ENCODE results near the gene ATF6B. TPM values are rescaled to one million over a fixed set of nuclear protein-coding genes. Genes with fewer than 3 reads are reported as not detected.

The ATF6B gene
- total RNA-seq, 2 experiments from 2014 or later, result 54.1 to 55.2 TPM

DNA sequence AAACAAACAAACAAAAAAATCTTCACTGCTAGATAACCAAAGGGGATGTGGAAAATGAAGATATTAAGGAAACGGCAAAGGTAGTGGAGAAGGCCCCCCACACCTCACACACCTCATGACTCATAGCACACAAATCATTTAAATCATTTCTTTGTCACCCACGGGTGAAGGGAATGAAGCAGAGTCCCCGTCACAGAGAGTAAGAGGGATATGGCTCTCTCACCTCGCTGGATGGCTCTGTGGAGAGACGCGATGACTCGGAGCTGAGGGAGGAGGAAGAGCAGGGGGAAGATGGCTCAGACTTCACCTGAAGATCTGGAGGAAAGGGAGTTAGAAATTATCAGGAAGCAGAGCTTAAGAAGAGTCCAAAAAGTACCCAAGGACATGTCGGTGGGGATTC, 1.2 kb downstream of the ATF6B start:
- peak overlapping the region; percentile 97 for H3K27ac Mint-ChIP-seq
- H3K27me3 Mint-ChIP-seq, result no peaks in the 10 kb centered on the region
- peaks cover 37% of the 10 kb centered on the region for H3K4me1 Mint-ChIP-seq (ENCODE audit: low read depth)
- H3K9me3 Mint-ChIP-seq, result no peaks in the 10 kb centered on the region
- POLR2A ChIA-PET, result interaction anchor here (1.0 to 4.2 kb wide), 2 partner anchors 9 to 155 kb away, joined by 3 to 23 read pairs; partner anchors contain the start of gene DXO
- no peak for TF ChIP-seq CTCF (IDR thresholded peaks at IDR 0.05)
- ATAC-seq (no peak), DNase-seq (no peak)
- CTCF ChIA-PET, result interaction anchor here (0.8 to 4.4 kb wide), 3 partner anchors 9 to 66 kb away, joined by 3 to 41 read pairs (median 5); partner anchors contain the start of gene GPSM3
- peak overlapping the region; percentile 98 for H3K4me3 Mint-ChIP-seq
- intact Hi-C loops (cut with micrococcal nuclease), result no loop called here
- peaks cover 20% of the 10 kb centered on the region for H3K36me3 Mint-ChIP-seq (ENCODE audit: low read depth)

DNA sequence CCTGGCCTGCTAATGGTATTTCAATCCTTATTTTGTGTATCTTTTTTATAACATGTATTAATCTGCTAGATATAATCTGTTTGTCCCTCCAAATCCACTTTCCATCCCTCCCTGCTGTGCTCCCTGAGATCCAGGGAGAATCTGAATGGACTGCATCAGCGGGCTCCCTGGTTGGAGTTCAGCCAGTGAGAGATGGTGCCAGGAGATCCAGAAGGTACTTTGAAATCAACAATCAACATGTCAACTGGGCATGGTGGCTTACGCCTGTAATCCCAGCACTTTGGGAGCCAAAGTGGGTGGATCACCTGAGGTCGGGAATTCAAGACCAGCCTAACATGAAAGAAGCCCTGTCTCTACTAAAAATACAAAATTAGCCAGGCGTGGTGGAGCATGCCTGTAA, 4.4 kb downstream of the ATF6B start:
- H3K36me3 Mint-ChIP-seq (ENCODE audit: low read depth), result peaks cover 32% of the 10 kb centered on the region
- DNase-seq (no peak), ATAC-seq (no peak)
- intact Hi-C loops (cut with micrococcal nuclease), result no loop called here
- no peaks in the 10 kb centered on the region for H3K9me3 Mint-ChIP-seq
- TF ChIP-seq CTCF (IDR thresholded peaks at IDR 0.05), result no peak
- ChIA-PET POLR2A (no interaction called here), CTCF (no interaction called here)
- no peaks in the 10 kb centered on the region for H3K27me3 Mint-ChIP-seq
- H3K4me3 Mint-ChIP-seq, result no peak overlapping the region
- H3K27ac Mint-ChIP-seq, result no peak overlapping the region
- peaks cover 29% of the 10 kb centered on the region for H3K4me1 Mint-ChIP-seq (ENCODE audit: low read depth)

DNA sequence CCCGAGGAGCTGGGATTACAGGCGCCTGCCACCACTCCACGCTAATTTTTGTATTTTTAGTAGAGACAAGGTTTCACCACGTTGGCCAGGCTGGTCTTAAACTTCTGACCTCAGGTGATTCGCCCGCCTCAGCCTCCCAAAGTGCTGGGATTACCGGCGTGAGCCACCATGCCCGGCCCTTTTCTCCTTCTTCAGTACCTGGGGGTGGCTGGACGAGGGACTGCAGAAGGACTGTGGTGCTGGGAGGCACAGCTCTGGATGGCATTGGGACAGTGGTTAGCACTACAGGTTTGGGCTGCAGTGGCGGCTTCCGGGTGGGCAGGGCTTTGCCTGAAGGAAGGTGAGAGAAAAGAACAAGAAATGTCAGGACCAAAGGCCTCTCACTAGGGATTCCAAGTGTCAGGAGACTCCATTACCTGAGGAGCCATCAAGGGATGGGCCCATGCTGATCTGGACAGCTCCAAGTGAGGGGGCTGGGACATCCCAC, 7.4 kb downstream of the ATF6B start:
- CTCF ChIA-PET, result interaction anchor here (4.6 kb wide), 1 partner anchor 29 kb away, joined by 38 read pairs; no protein-coding TSS in a partner anchor
- no peaks in the 10 kb centered on the region for H3K27me3 Mint-ChIP-seq
- no peak overlapping the region for H3K4me3 Mint-ChIP-seq
- POLR2A ChIA-PET, result interaction anchor here (1.3 kb wide), 1 partner anchor 20 kb away, joined by 3 read pairs; no protein-coding TSS in a partner anchor
- no peak overlapping the region for H3K27ac Mint-ChIP-seq
- DNase-seq, result no peak
- no peak for ATAC-seq
- no peaks in the 10 kb centered on the region for H3K9me3 Mint-ChIP-seq
- intact Hi-C loops (cut with micrococcal nuclease), result no loop called here
- peaks cover 31% of the 10 kb centered on the region for H3K36me3 Mint-ChIP-seq (ENCODE audit: low read depth)
- no peak for TF ChIP-seq CTCF (IDR thresholded peaks at IDR 0.05)
- H3K4me1 Mint-ChIP-seq (ENCODE audit: low read depth), result peaks cover 9% of the 10 kb centered on the region

- Mint-ChIP-seq H3K27ac (no peak overlapping the region), H3K36me3 (ENCODE audit: low read depth) (peaks cover 26% of the 10 kb centered on the region), H3K27me3 (no peaks in the 10 kb centered on the region), H3K9me3 (no peaks in the 10 kb centered on the region), H3K4me1 (ENCODE audit: low read depth) (peaks cover 4% of the 10 kb centered on the region), H3K4me3 (no peak overlapping the region)
- peak; percentile 80 for TF ChIP-seq CTCF (IDR thresholded peaks at IDR 0.05)
- POLR2A ChIA-PET, result interaction anchor here (1.0 to 3.7 kb wide), 2 partner anchors 9 to 10 kb away, joined by 3 to 23 read pairs; partner anchors contain the start of genes ATF6B and FKBPL
- intact Hi-C loops (cut with micrococcal nuclease), result loop anchor here (5.0 kb wide), 1 partner anchor 38 kb away; no protein-coding TSS in a partner anchor
- peak; percentile 90 for ATAC-seq
- peak; percentile 84 for DNase-seq
- CTCF ChIA-PET, result interaction anchor here (0.6 to 4.7 kb wide), 33 partner anchors 9 to 883 kb away, joined by 3 to 41 read pairs (median 5); partner anchors contain the start of genes AGPAT1, ATF6B, EGFL8 and FKBPL
Observed at GRCh38 chr6:32118782-32119628, 9.0 kb downstream of the ATF6B start.
